Caco-2 (cell line): ENCODE data around the gene SFXN3. TPM values are rescaled to one million over a fixed set of nuclear protein-coding genes. Genes with fewer than 3 reads are reported as not detected.

Source experiments
- BruUV-seq: library from RNA; stranded (reverse); fragments of 400-500 nt; replicated peaks from 2 replicates; lab custom pipeline; 2021; lab: Mats Ljungman, UMichigan
- CTCF ChIA-PET: fragments of 300-600 bp; sonication (Branson Sonifier 250); formaldehyde crosslinking; loops from one replicate; lab custom pipeline; 2022; ENCODE audit warnings: antibody characterized with exemption; lab: Charles Lee
- POLR2A ChIA-PET: fragments of 300-600 bp; sonication (Branson Sonifier 250); formaldehyde crosslinking; loops from one replicate; lab custom pipeline; 2022; ENCODE audit warnings: antibody characterized with exemption; lab: Charles Lee
- DNase-seq, 2 experiments: peaks; one replicate each; pipeline versions ENCODE4 v3.0.0 to v3.0.0-alpha.2; 2020 to 2022
- H3K27me3 ChIP-seq: replicated peaks from 2 replicates; pipeline ENCODE4 v1.6.0; 2011; ENCODE audit warnings: low read length; ENCODE audit not compliant: control insufficient read depth, insufficient read depth
- H3K36me3 ChIP-seq: 2 replicates; pipeline ENCODE4 v1.5.1; 2011; ENCODE audit warnings: low read length; ENCODE audit not compliant: control insufficient read depth, insufficient read depth
- H3K4me1 ChIP-seq: fragments of 250-450 bp; sonication (Bioruptor Pico); 2 replicates; pipeline ENCODE4 v1.5.1; 2020; ENCODE audit warnings: mild to moderate bottlenecking
- H3K4me3 ChIP-seq: 2 replicates; pipeline ENCODE4 v1.5.1; 2011; ENCODE audit warnings: low read depth, mild to moderate bottlenecking, control low read depth, low read length
- H3K9me3 ChIP-seq: fragments of 250-450 bp; sonication (Bioruptor Pico); 2 replicates; pipeline ENCODE4 v1.5.1; 2020; ENCODE audit warnings: mild to moderate bottlenecking, moderate library complexity
- H3K27ac Mint-ChIP-seq: one replicate; pipeline ENCODE4 v1.8.0; 2022; ENCODE audit warnings: mixed read lengths; ENCODE audit not compliant: unreplicated experiment
- H3K27me3 Mint-ChIP-seq: one replicate; pipeline ENCODE4 v1.8.0; 2022; ENCODE audit warnings: mixed read lengths; ENCODE audit not compliant: insufficient read depth, unreplicated experiment
- H3K36me3 Mint-ChIP-seq: one replicate; pipeline ENCODE4 v1.8.0; 2022; ENCODE audit warnings: mild to moderate bottlenecking, mixed read lengths; ENCODE audit not compliant: insufficient read depth, unreplicated experiment
- H3K4me1 Mint-ChIP-seq: one replicate; pipeline ENCODE4 v1.8.0; 2022; ENCODE audit warnings: low read depth, mixed read lengths; ENCODE audit not compliant: unreplicated experiment
- H3K4me3 Mint-ChIP-seq: one replicate; pipeline ENCODE4 v1.8.0; 2022; ENCODE audit warnings: mild to moderate bottlenecking, moderate library complexity, mixed read lengths; ENCODE audit not compliant: unreplicated experiment
- H3K9me3 Mint-ChIP-seq: one replicate; pipeline ENCODE4 v1.8.0; 2022; ENCODE audit warnings: mixed read lengths; ENCODE audit not compliant: unreplicated experiment
- intact Hi-C: fragments of 100-400 bp; cut with micrococcal nuclease; formaldehyde crosslinking; loops from one replicate; pipeline ENCODE4 v1.10.0; 2022; ENCODE audit not compliant: unreplicated experiment
- total RNA-seq: library from RNA; stranded (reverse); gene quantifications from 2 replicates; pipeline ENCODE4 v1.2.3, GENCODE V29; 2022
- TF ChIP-seq, protein P1 (sequence below), 2 experiments: fragments of 200-600 bp in 1 of 2; IDR thresholded peaks; 1 replicate in 1 of 2; 2 replicates in 1 of 2; pipeline versions ENCODE4 v1.5.1 to v1.8.0; 2011 to 2022; ENCODE audit warnings: antibody characterized with exemption in 1 of 2, control low read depth in 1 of 2, inconsistent platforms in 1 of 2, low read depth in 1 of 2, low read length in 1 of 2, mild to moderate bottlenecking in 1 of 2, moderate library complexity in 1 of 2; ENCODE audit not compliant: insufficient read depth in 1 of 2, severe bottlenecking in 1 of 2, unreplicated experiment in 1 of 2

The SFXN3 gene
- total RNA-seq, 1 experiment from 2014 or later, result 23.4 TPM

DNA sequence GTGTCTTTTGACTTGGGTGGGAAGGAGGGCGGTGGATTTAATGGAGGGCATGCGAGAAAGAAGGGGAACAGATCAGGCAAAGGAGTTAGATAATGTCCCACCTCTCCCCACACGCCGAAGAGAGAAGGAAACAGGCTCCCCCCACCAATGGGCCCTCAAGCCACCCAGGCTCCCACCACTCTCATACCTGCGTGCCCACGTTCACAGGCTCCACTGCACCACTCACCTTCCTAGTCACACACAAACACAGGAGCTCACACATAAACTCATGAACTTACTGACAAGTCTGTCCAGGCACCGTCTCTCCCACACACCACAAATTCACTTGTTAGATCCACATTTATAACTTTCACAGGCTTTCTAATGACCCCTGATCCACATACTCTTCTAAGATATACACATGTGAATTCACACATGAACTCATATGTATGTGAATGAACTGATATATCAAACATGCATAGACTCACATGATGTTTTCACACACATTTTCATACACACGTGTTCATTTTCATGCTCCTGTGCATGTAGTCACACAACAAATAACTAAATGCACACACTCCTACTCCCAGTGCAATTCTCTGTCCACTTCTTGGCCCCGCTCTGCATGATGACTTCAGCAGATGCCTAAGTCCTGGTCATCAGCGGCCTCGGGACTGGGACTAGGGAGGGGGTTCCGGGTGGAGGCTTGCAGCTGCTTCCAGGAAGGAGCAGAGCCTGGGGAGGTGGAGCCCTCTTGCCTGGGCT is 29.9 kb upstream of the SFXN3 start:
- H3K4me1 Mint-ChIP-seq, result peaks cover 14% of the 10 kb centered on the region
- Histone ChIP-seq H3K9me3 (no peaks in the 10 kb centered on the region), H3K4me1 (peaks cover 18% of the 10 kb centered on the region), H3K4me3 (peak overlapping the region; percentile 94), H3K27me3 (no peaks in the 10 kb centered on the region), H3K36me3 (peaks cover under 1% of the 10 kb centered on the region)
- intact Hi-C loops, result no loop called here
- peaks cover 28% of the 10 kb centered on the region for H3K36me3 Mint-ChIP-seq
- H3K27me3 Mint-ChIP-seq, result no peaks in the 10 kb centered on the region
- TF ChIP-seq, protein P1, sequence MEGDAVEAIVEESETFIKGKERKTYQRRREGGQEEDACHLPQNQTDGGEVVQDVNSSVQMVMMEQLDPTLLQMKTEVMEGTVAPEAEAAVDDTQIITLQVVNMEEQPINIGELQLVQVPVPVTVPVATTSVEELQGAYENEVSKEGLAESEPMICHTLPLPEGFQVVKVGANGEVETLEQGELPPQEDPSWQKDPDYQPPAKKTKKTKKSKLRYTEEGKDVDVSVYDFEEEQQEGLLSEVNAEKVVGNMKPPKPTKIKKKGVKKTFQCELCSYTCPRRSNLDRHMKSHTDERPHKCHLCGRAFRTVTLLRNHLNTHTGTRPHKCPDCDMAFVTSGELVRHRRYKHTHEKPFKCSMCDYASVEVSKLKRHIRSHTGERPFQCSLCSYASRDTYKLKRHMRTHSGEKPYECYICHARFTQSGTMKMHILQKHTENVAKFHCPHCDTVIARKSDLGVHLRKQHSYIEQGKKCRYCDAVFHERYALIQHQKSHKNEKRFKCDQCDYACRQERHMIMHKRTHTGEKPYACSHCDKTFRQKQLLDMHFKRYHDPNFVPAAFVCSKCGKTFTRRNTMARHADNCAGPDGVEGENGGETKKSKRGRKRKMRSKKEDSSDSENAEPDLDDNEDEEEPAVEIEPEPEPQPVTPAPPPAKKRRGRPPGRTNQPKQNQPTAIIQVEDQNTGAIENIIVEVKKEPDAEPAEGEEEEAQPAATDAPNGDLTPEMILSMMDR (IDR thresholded peaks at IDR 0.05; ENCODE audit: insufficient read depth in 1 of 2, low read depth in 1 of 2, low read length in 1 of 2, severe bottlenecking in 1 of 2, unreplicated experiment in 1 of 2), result no peak
- TSS peak; percentile 29 for BruUV-seq
- CTCF ChIA-PET, result interaction anchor here (1.9 kb wide), 1 partner anchor 11 kb away, joined by 11 read pairs; no protein-coding TSS in a partner anchor
- no peaks in the 10 kb centered on the region for H3K9me3 Mint-ChIP-seq
- DNase-seq, result no peak
- POLR2A ChIA-PET, result no interaction called here
- H3K27ac Mint-ChIP-seq, result peak overlapping the region; percentile 70
- peak overlapping the region; percentile 81 for H3K4me3 Mint-ChIP-seq

DNA sequence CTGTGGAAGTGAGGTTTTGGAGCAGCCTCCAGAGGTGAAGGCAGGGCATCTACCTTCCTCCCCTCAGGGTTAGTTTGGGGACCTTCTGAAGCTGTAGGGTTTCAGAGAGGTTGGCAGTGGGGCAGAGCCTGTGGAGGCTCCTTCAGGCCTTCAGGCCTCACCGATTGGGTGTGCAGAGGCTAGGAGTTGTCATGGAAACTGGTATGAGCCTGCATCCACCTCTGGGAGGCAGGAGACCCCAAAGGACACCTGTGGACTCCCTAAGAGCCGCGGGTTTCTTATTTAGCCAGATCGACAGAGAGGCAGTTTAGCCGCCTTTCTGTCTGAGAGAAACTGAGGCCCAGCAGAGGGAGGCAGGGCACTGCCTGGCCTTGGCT is 29.4 kb upstream of the SFXN3 start:
- Mint-ChIP-seq H3K27me3 (no peaks in the 10 kb centered on the region), H3K27ac (no peak overlapping the region), H3K36me3 (peaks cover 28% of the 10 kb centered on the region), H3K4me3 (no peak overlapping the region), H3K4me1 (peaks cover 14% of the 10 kb centered on the region), H3K9me3 (no peaks in the 10 kb centered on the region)
- Histone ChIP-seq H3K27me3 (no peaks in the 10 kb centered on the region), H3K9me3 (no peaks in the 10 kb centered on the region), H3K4me3 (no peak overlapping the region), H3K4me1 (peaks cover 14% of the 10 kb centered on the region), H3K36me3 (peaks cover 2% of the 10 kb centered on the region)
- ChIA-PET POLR2A (no interaction called here), CTCF (no interaction called here)
- no TSS peak for BruUV-seq
- TF ChIP-seq, protein P1 (IDR thresholded peaks at IDR 0.05; ENCODE audit: insufficient read depth in 1 of 2, low read depth in 1 of 2, low read length in 1 of 2, severe bottlenecking in 1 of 2, unreplicated experiment in 1 of 2), result no peak
- DNase-seq, result no peak
- intact Hi-C loops, result no loop called here

DNA sequence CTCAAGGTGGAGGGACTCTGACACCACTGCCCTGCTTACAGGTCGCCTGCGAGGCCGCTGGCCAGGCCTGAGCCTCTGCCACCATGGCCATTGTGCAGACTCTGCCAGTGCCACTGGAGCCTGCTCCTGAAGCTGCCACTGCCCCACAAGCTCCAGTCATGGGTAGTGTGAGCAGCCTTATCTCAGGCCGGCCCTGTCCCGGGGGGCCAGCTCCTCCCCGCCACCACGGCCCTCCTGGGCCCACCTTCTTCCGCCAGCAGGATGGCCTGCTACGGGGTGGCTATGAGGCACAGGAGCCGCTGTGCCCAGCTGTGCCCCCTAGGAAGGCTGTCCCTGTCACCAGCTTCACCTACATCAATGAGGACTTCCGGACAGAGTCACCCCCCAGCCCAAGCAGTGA is 28.6 kb upstream of the SFXN3 start:
- no TSS peak for BruUV-seq
- no peaks in the 10 kb centered on the region for H3K27me3 Mint-ChIP-seq
- no peak overlapping the region for H3K27ac Mint-ChIP-seq
- H3K36me3 ChIP-seq, result peaks cover 2% of the 10 kb centered on the region
- intact Hi-C loops, result no loop called here
- POLR2A ChIA-PET, result no interaction called here
- no peak for DNase-seq
- no peak overlapping the region for H3K4me3 ChIP-seq
- no peaks in the 10 kb centered on the region for H3K9me3 Mint-ChIP-seq
- H3K4me3 Mint-ChIP-seq, result no peak overlapping the region
- CTCF ChIA-PET, result interaction anchor here (0.6 to 1.3 kb wide), 2 partner anchors 9 to 55 kb away, joined by 3 to 10 read pairs; no protein-coding TSS in a partner anchor
- no peaks in the 10 kb centered on the region for H3K27me3 ChIP-seq
- H3K36me3 Mint-ChIP-seq, result peaks cover 28% of the 10 kb centered on the region
- no peaks in the 10 kb centered on the region for H3K9me3 ChIP-seq
- peaks cover 14% of the 10 kb centered on the region for H3K4me1 ChIP-seq
- peaks cover 14% of the 10 kb centered on the region for H3K4me1 Mint-ChIP-seq
- TF ChIP-seq, protein P1 (IDR thresholded peaks at IDR 0.05; ENCODE audit: insufficient read depth in 1 of 2, low read depth in 1 of 2, low read length in 1 of 2, severe bottlenecking in 1 of 2, unreplicated experiment in 1 of 2), result no peak
